Uterus (tissue), 2 donors: ENCODE results near the gene VAC14.

Experiments
- CTCF ChIP-seq, 4 experiments: fragments of 200-600 bp in 2 of 4; fragments of 450-650 bp in 2 of 4; sonication (generic) in 2 of 4; IDR thresholded peaks; one replicate each; pipeline ENCODE4 v1.5.1; 2016 to 2019; ENCODE audit warnings: antibody characterized with exemption in 4 of 4, mild to moderate bottlenecking in 2 of 4, moderate library complexity in 1 of 4
- POLR2A ChIP-seq, 2 donors: fragments of 450-650 bp; IDR thresholded peaks; one replicate each; pipeline ENCODE4 v1.6.1; 2016; ENCODE audit warnings: antibody characterized with exemption in 2 of 2, mild to moderate bottlenecking in 1 of 2, moderate library complexity in 1 of 2

- TF ChIP-seq POLR2A (IDR thresholded peaks at IDR 0.05) = no peak
- TF ChIP-seq CTCF (IDR thresholded peaks at IDR 0.05) = no peak
Observed at GRCh38 chr16:70710422-70711210, 90.3 kb downstream of the VAC14 start.
